ENCODE results near the gene P3H1. TPM values are rescaled to one million over a fixed set of nuclear protein-coding genes. Genes with fewer than 3 reads are reported as not detected.

Gene P3H1
- total RNA-seq, 4 donors from 2014 or later: 3.0 to 7.0 (median 5.6) TPM

GRCh38 chr1:42737257-42737656, 29.6 kb downstream of the P3H1 start:
- H3K36me3 ChIP-seq: no peaks in the 10 kb centered on the region
- no peak overlapping the region for H3K27ac ChIP-seq
- H3K9me3 ChIP-seq: no peaks in the 10 kb centered on the region
- intact Hi-C loops (cut with DNase I; ENCODE audit: low total_unique reads) (no loop called here), in situ Hi-C loops (cut with MboI; ENCODE audit: low sequenced_read_pairs in 4 of 4) (loop anchor here in 1 of 4 donors (25.0 kb wide), 2 partner anchors 175 to 600 kb away; no protein-coding TSS in a partner anchor)
- TF ChIP-seq CTCF (IDR thresholded peaks at IDR 0.05 in 4 of 5, conservative IDR thresholded peaks at IDR 0.05 in 1 of 5) (no peak), POLR2A (IDR thresholded peaks at IDR 0.05) (no peak)
- ATAC-seq (no peak), DNase-seq (no peak)
- H3K4me3 ChIP-seq: no peak overlapping the region
- H3K4me1 ChIP-seq: no peaks in the 10 kb centered on the region
- no peaks in the 10 kb centered on the region for H3K27me3 ChIP-seq

- intact Hi-C loops (cut with DNase I; ENCODE audit: low total_unique reads): no loop called here
Observed at GRCh38 chr1:42736571-42737200, 30.1 kb downstream of the P3H1 start.

GRCh38 chr1:42736152-42736551, 30.7 kb downstream of the P3H1 start:
- no peak for DNase-seq
- H3K27ac ChIP-seq: no peak overlapping the region
- intact Hi-C loops (cut with DNase I; ENCODE audit: low total_unique reads) (no loop called here), in situ Hi-C loops (cut with MboI; ENCODE audit: low sequenced_read_pairs in 4 of 4) (loop anchor here in 1 of 4 donors (25.0 kb wide), 2 partner anchors 174 to 599 kb away; no protein-coding TSS in a partner anchor)
- H3K9me3 ChIP-seq: no peaks in the 10 kb centered on the region
- no peak for TF ChIP-seq POLR2A (IDR thresholded peaks at IDR 0.05)
- TF ChIP-seq CTCF (IDR thresholded peaks at IDR 0.05 in 4 of 5, conservative IDR thresholded peaks at IDR 0.05 in 1 of 5): no peak
- H3K4me3 ChIP-seq: no peak overlapping the region
- no peaks in the 10 kb centered on the region for H3K36me3 ChIP-seq
- no peaks in the 10 kb centered on the region for H3K4me1 ChIP-seq
- H3K27me3 ChIP-seq: no peaks in the 10 kb centered on the region
- no peak for ATAC-seq

More at GRCh38 chr1:42736571-42737200, 30.1 kb downstream of the P3H1 start:
- in situ Hi-C loops (cut with MboI; ENCODE audit: low sequenced_read_pairs in 4 of 4): loop anchor here in 1 of 4 donors (25.0 kb wide), 2 partner anchors 174 to 599 kb away; no protein-coding TSS in a partner anchor
- no peak for TF ChIP-seq POLR2A (IDR thresholded peaks at IDR 0.05)
- no peak for TF ChIP-seq CTCF (IDR thresholded peaks at IDR 0.05 in 4 of 5, conservative IDR thresholded peaks at IDR 0.05 in 1 of 5)
- no peaks in the 10 kb centered on the region for H3K36me3 ChIP-seq
- ATAC-seq (no peak), DNase-seq (no peak)
- H3K9me3 ChIP-seq: no peaks in the 10 kb centered on the region
- no peaks in the 10 kb centered on the region for H3K4me1 ChIP-seq
- no peaks in the 10 kb centered on the region for H3K27me3 ChIP-seq
- H3K4me3 ChIP-seq: no peak overlapping the region
- H3K27ac ChIP-seq: no peak overlapping the region

GRCh38 chr1:42735477-42736105, 31.2 kb downstream of the P3H1 start:
- H3K9me3 ChIP-seq: no peaks in the 10 kb centered on the region
- H3K36me3 ChIP-seq: no peaks in the 10 kb centered on the region
- no peak overlapping the region for H3K4me3 ChIP-seq
- ATAC-seq (no peak), DNase-seq (no peak)
- in situ Hi-C loops (cut with MboI; ENCODE audit: low sequenced_read_pairs in 4 of 4): loop anchor here in 1 of 4 donors (25.0 kb wide), 2 partner anchors 173 to 598 kb away; no protein-coding TSS in a partner anchor
- H3K4me1 ChIP-seq: no peaks in the 10 kb centered on the region
- H3K27ac ChIP-seq: no peak overlapping the region
- TF ChIP-seq POLR2A (IDR thresholded peaks at IDR 0.05) (no peak), CTCF (IDR thresholded peaks at IDR 0.05 in 4 of 5, conservative IDR thresholded peaks at IDR 0.05 in 1 of 5) (no peak)
- intact Hi-C loops (cut with DNase I; ENCODE audit: low total_unique reads): no loop called here
- H3K27me3 ChIP-seq: no peaks in the 10 kb centered on the region

Data from gastrocnemius medialis (tissue), 4 donors.